Measurements from ENCODE around the gene TTC6. TPM values are rescaled to one million over a fixed set of nuclear protein-coding genes. Genes with fewer than 3 reads are reported as not detected.

TTC6 gene
- total RNA-seq, 2 experiments from 2014 or later = not detected

GRCh38 chr14:37571391-37571790 is 24.0 kb upstream of the TTC6 start:
- CTCF ChIA-PET = no interaction called here

GRCh38 chr14:37573356-37573755 is 22.1 kb upstream of the TTC6 start:
- POLR2A ChIA-PET = no interaction called here
- Mint-ChIP-seq H3K4me3 (no peak overlapping the region), H3K4me1 (ENCODE audit: low read depth) (no peaks in the 10 kb centered on the region), H3K27ac (no peak overlapping the region), H3K36me3 (ENCODE audit: low read depth) (no peaks in the 10 kb centered on the region), H3K9me3 (ENCODE audit: insufficient read depth) (no peaks in the 10 kb centered on the region), H3K27me3 (ENCODE audit: low read depth) (no peaks in the 10 kb centered on the region)
- DNase-seq (no peak), ATAC-seq (no peak)
- CTCF ChIA-PET = no interaction called here

More at GRCh38 chr14:37571391-37571790, 24.0 kb upstream of the TTC6 start:
- no peak overlapping the region for H3K4me3 Mint-ChIP-seq
- H3K27me3 Mint-ChIP-seq (ENCODE audit: low read depth) = no peaks in the 10 kb centered on the region
- ATAC-seq (no peak), DNase-seq (no peak)
- H3K36me3 Mint-ChIP-seq (ENCODE audit: low read depth) = no peaks in the 10 kb centered on the region
- H3K27ac Mint-ChIP-seq = no peak overlapping the region
- H3K4me1 Mint-ChIP-seq (ENCODE audit: low read depth) = no peaks in the 10 kb centered on the region
- no peaks in the 10 kb centered on the region for H3K9me3 Mint-ChIP-seq (ENCODE audit: insufficient read depth)
- POLR2A ChIA-PET = no interaction called here

- Mint-ChIP-seq H3K27me3 (ENCODE audit: low read depth) (peaks cover 7% of the 10 kb centered on the region), H3K9me3 (ENCODE audit: insufficient read depth) (no peaks in the 10 kb centered on the region), H3K4me1 (ENCODE audit: low read depth) (no peaks in the 10 kb centered on the region), H3K36me3 (ENCODE audit: low read depth) (no peaks in the 10 kb centered on the region), H3K4me3 (no peak overlapping the region), H3K27ac (no peak overlapping the region)
- ATAC-seq (no peak), DNase-seq (no peak)
- ChIA-PET CTCF (no interaction called here), POLR2A (no interaction called here)
These were observed 16.2 kb upstream of the TTC6 start for GRCh38 chr14:37579274-37579673.

GRCh38 chr14:37580146-37580545 is 15.3 kb upstream of the TTC6 start:
- ChIA-PET CTCF (no interaction called here), POLR2A (no interaction called here)
- no peaks in the 10 kb centered on the region for H3K9me3 Mint-ChIP-seq (ENCODE audit: insufficient read depth)
- no peak overlapping the region for H3K27ac Mint-ChIP-seq
- no peak overlapping the region for H3K4me3 Mint-ChIP-seq
- peaks cover 13% of the 10 kb centered on the region for H3K27me3 Mint-ChIP-seq (ENCODE audit: low read depth)
- H3K4me1 Mint-ChIP-seq (ENCODE audit: low read depth) = no peaks in the 10 kb centered on the region
- no peak for ATAC-seq
- H3K36me3 Mint-ChIP-seq (ENCODE audit: low read depth) = peaks cover 2% of the 10 kb centered on the region
- no peak for DNase-seq

- POLR2A ChIA-PET = no interaction called here
- peaks cover 37% of the 10 kb centered on the region for H3K27me3 Mint-ChIP-seq (ENCODE audit: low read depth)
- H3K4me3 Mint-ChIP-seq = no peak overlapping the region
- CTCF ChIA-PET = no interaction called here
- no peaks in the 10 kb centered on the region for H3K4me1 Mint-ChIP-seq (ENCODE audit: low read depth)
- no peak overlapping the region for H3K27ac Mint-ChIP-seq
- DNase-seq (no peak), ATAC-seq (no peak)
- H3K9me3 Mint-ChIP-seq (ENCODE audit: insufficient read depth) = no peaks in the 10 kb centered on the region
- H3K36me3 Mint-ChIP-seq (ENCODE audit: low read depth) = peaks cover 6% of the 10 kb centered on the region
These were observed 11.8 kb upstream of the TTC6 start for GRCh38 chr14:37583358-37584210.

GRCh38 chr14:37584211-37585100 is 11.0 kb upstream of the TTC6 start:
- POLR2A ChIA-PET = no interaction called here

GRCh38 chr14:37585101-37585511 is 10.3 kb upstream of the TTC6 start:
- no peaks in the 10 kb centered on the region for H3K4me1 Mint-ChIP-seq (ENCODE audit: low read depth)
- ATAC-seq (no peak), DNase-seq (no peak)
- no peak overlapping the region for H3K4me3 Mint-ChIP-seq
- peaks cover 7% of the 10 kb centered on the region for H3K36me3 Mint-ChIP-seq (ENCODE audit: low read depth)
- ChIA-PET POLR2A (no interaction called here), CTCF (no interaction called here)
- no peak overlapping the region for H3K27ac Mint-ChIP-seq
- H3K9me3 Mint-ChIP-seq (ENCODE audit: insufficient read depth) = no peaks in the 10 kb centered on the region
- peaks cover 48% of the 10 kb centered on the region for H3K27me3 Mint-ChIP-seq (ENCODE audit: low read depth)

More at GRCh38 chr14:37584211-37585100, 11.0 kb upstream of the TTC6 start:
- ATAC-seq (no peak), DNase-seq (no peak)
- H3K4me3 Mint-ChIP-seq = no peak overlapping the region
- no peaks in the 10 kb centered on the region for H3K9me3 Mint-ChIP-seq (ENCODE audit: insufficient read depth)
- CTCF ChIA-PET = no interaction called here
- no peaks in the 10 kb centered on the region for H3K4me1 Mint-ChIP-seq (ENCODE audit: low read depth)
- H3K27me3 Mint-ChIP-seq (ENCODE audit: low read depth) = peaks cover 46% of the 10 kb centered on the region
- peaks cover 7% of the 10 kb centered on the region for H3K36me3 Mint-ChIP-seq (ENCODE audit: low read depth)
- no peak overlapping the region for H3K27ac Mint-ChIP-seq

- ChIA-PET CTCF (no interaction called here), POLR2A (no interaction called here)
- H3K27ac Mint-ChIP-seq = no peak overlapping the region
- peaks cover under 1% of the 10 kb centered on the region for H3K4me1 Mint-ChIP-seq (ENCODE audit: low read depth)
- peaks cover 10% of the 10 kb centered on the region for H3K36me3 Mint-ChIP-seq (ENCODE audit: low read depth)
- ATAC-seq (no peak), DNase-seq (no peak)
- no peak overlapping the region for H3K4me3 Mint-ChIP-seq
- no peaks in the 10 kb centered on the region for H3K9me3 Mint-ChIP-seq (ENCODE audit: insufficient read depth)
- peaks cover 54% of the 10 kb centered on the region for H3K27me3 Mint-ChIP-seq (ENCODE audit: low read depth)
These were observed 9.2 kb upstream of the TTC6 start for GRCh38 chr14:37585971-37586796.

GRCh38 chr14:37586797-37587130 is 8.7 kb upstream of the TTC6 start:
- peaks cover 11% of the 10 kb centered on the region for H3K36me3 Mint-ChIP-seq (ENCODE audit: low read depth)
- no peak overlapping the region for H3K27ac Mint-ChIP-seq
- POLR2A ChIA-PET = no interaction called here
- no peak overlapping the region for H3K4me3 Mint-ChIP-seq
- H3K9me3 Mint-ChIP-seq (ENCODE audit: insufficient read depth) = no peaks in the 10 kb centered on the region
- H3K4me1 Mint-ChIP-seq (ENCODE audit: low read depth) = peaks cover 3% of the 10 kb centered on the region
- no peak for DNase-seq
- peaks cover 57% of the 10 kb centered on the region for H3K27me3 Mint-ChIP-seq (ENCODE audit: low read depth)
- ATAC-seq = no peak
- CTCF ChIA-PET = no interaction called here

- no peak for ATAC-seq
- Mint-ChIP-seq H3K9me3 (ENCODE audit: insufficient read depth) (no peaks in the 10 kb centered on the region), H3K27me3 (ENCODE audit: low read depth) (peaks cover 60% of the 10 kb centered on the region), H3K36me3 (ENCODE audit: low read depth) (peaks cover 11% of the 10 kb centered on the region), H3K27ac (no peak overlapping the region), H3K4me3 (no peak overlapping the region), H3K4me1 (ENCODE audit: low read depth) (peaks cover 3% of the 10 kb centered on the region)
- ChIA-PET CTCF (no interaction called here), POLR2A (no interaction called here)
- DNase-seq = no peak
These were observed 8.2 kb upstream of the TTC6 start for GRCh38 chr14:37587131-37587803.

GRCh38 chr14:37587881-37588666 is 7.4 kb upstream of the TTC6 start:
- peaks cover 19% of the 10 kb centered on the region for H3K36me3 Mint-ChIP-seq (ENCODE audit: low read depth)
- H3K27me3 Mint-ChIP-seq (ENCODE audit: low read depth) = peaks cover 64% of the 10 kb centered on the region
- ChIA-PET POLR2A (no interaction called here), CTCF (interaction anchor here (1.6 kb wide), 1 partner anchor 9 kb away, joined by 4 read pairs; no protein-coding TSS in a partner anchor)
- no peak overlapping the region for H3K4me3 Mint-ChIP-seq
- peaks cover 3% of the 10 kb centered on the region for H3K4me1 Mint-ChIP-seq (ENCODE audit: low read depth)
- peaks cover 5% of the 10 kb centered on the region for H3K9me3 Mint-ChIP-seq (ENCODE audit: insufficient read depth)
- ATAC-seq (no peak), DNase-seq (no peak)
- no peak overlapping the region for H3K27ac Mint-ChIP-seq

All from activated CD8-positive, alpha-beta T cell treated with anti-CD3 and anti-CD28 coated beads, Interleukin-2, amount 10 ng/mL, durations not matched to agents 7 days and 5 days (primary cell).